ENCODE results near the gene FBXO41.
A peak's percentile ranks its signal among the peaks of the same experiment; 100 is the strongest.
"Not testable (repeated sequence)": the region's sequence is repeated elsewhere in the genome, so short reads cannot be mapped to it uniquely, and the experiment has no call there.

FBXO41 gene

DNA sequence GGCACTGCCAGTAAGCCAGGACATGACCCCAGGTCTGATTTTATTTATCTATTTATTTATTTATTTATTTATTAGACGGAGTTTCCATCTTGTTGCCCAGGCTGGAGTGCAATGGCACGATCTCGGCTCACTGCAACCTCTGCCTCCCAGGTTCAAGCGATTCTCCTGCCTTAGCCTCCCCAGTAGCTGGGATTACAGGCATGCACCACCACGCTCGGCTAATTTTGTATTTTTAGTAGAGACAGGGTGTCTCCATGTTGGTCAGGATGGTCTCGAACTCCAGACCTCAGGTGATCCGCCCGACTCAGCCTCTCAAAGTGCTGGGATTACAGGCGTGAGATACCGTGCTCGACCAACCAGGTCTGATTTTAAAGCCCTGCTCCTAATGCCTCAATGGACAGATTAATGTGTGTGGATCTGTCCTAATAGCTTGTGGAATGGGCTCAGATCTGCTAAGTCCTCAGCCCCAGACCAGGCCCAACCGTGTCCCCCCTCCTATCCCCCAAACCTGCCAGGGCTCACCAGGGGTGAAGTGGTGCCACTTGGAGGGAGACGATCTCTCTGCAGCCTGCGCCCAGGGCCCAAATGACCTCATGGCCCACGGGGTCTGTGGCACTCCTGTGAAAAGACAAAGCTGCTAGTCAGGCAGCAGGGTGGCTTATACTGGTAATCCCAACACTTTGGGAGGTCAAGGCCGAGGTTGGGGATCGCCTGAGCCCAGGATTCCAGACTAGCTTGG is 21.4 kb downstream of the FBXO41 start:
- CTCF ChIA-PET, result interaction anchor here (1.0 to 2.0 kb wide), 2 partner anchors 10 to 12 kb away, joined by 3 to 5 read pairs; no protein-coding TSS in a partner anchor
- not testable (repeated sequence) for DNase-seq; H3K27me3 ChIP-seq (replicated peaks in 2 of 5; ENCODE audit: control insufficient read depth in 4 of 5, insufficient read depth in 5 of 5, low read length in 4 of 5); H3K4me3 ChIP-seq (ENCODE audit: control insufficient read depth in 1 of 7, extremely low read depth in 1 of 7, insufficient read depth in 4 of 7, low read depth in 2 of 7, low read length in 6 of 7); H3K4me1 ChIP-seq (ENCODE audit: control extremely low read depth in 1 of 4, control insufficient read depth in 4 of 4, insufficient read depth in 4 of 4, low read length in 3 of 4); H3K27ac ChIP-seq (ENCODE audit: insufficient read depth in 1 of 2, low read depth in 1 of 2, low read length in 2 of 2, poor library complexity in 1 of 2, severe bottlenecking in 2 of 2); H3K9me3 ChIP-seq (ENCODE audit: control extremely low read depth in 1 of 5, control insufficient read depth in 4 of 5, insufficient read depth in 2 of 5, low read depth in 1 of 5, low read length in 4 of 5)
- 94% methylated on average over 17 of the region's 18 CpGs for WGBS (ENCODE audit: insufficient coverage)
- peaks cover 0 to 82% (median 45%) of the 10 kb centered on the region in 4 experiments for H3K36me3 ChIP-seq (ENCODE audit: control insufficient read depth in 4 of 4, insufficient read depth in 4 of 4, low read length in 3 of 4)
- POLR2A ChIA-PET, result interaction anchor here (0.6 kb wide), 1 partner anchor 98 kb away, joined by 8 read pairs; no protein-coding TSS in a partner anchor

DNA sequence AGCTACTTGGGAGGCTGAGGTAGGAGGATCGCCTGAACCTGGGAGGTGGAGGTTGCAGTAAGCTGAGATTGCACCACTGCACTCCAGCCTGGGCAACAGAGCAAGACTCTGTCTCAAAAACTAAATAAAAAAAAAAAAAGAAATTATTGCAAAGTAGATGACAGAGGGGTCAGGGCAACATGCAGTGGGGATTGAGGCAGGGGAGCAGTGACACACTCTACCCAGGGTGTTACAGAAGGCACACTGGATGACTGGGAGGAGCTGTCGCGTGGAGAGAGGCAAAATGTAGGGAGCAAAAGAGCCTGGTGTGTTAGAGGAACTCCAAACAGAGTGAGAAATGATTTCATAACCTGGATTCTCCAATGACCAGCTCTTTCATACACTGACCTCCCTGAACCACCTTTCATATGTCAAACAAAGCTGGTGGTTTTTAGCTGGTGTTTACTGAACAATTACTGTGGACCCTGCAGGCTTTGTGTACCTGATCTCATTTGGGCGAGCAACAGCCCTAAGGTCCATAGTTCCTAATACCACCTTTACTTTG is 22.1 kb downstream of the FBXO41 start:
- Histone ChIP-seq H3K27ac (ENCODE audit: insufficient read depth in 1 of 2, low read depth in 1 of 2, low read length in 2 of 2, poor library complexity in 1 of 2, severe bottlenecking in 2 of 2) (no peak overlapping the region), H3K27me3 (replicated peaks in 2 of 5; ENCODE audit: control insufficient read depth in 4 of 5, insufficient read depth in 5 of 5, low read length in 4 of 5) (no peaks in the 10 kb centered on the region), H3K4me3 (ENCODE audit: control insufficient read depth in 1 of 7, extremely low read depth in 1 of 7, insufficient read depth in 4 of 7, low read depth in 2 of 7, low read length in 6 of 7) (no peak overlapping the region), H3K4me1 (ENCODE audit: control extremely low read depth in 1 of 4, control insufficient read depth in 4 of 4, insufficient read depth in 4 of 4, low read length in 3 of 4) (peaks cover 0 to 10% (median 0%) of the 10 kb centered on the region in 4 experiments), H3K9me3 (ENCODE audit: control extremely low read depth in 1 of 5, control insufficient read depth in 4 of 5, insufficient read depth in 2 of 5, low read depth in 1 of 5, low read length in 4 of 5) (no peaks in the 10 kb centered on the region), H3K36me3 (ENCODE audit: control insufficient read depth in 4 of 4, insufficient read depth in 4 of 4, low read length in 3 of 4) (peaks cover 0 to 83% (median 45%) of the 10 kb centered on the region in 4 experiments)
- POLR2A ChIA-PET, result no interaction called here
- CTCF ChIA-PET, result interaction anchor here (1.0 to 2.0 kb wide), 2 partner anchors 9 to 12 kb away, joined by 3 to 5 read pairs; no protein-coding TSS in a partner anchor
- WGBS (ENCODE audit: insufficient coverage), result 100% methylated on average over 2 of the region's 4 CpGs
- DNase-seq, result no peak

GRCh38 chr2:73260338-73260984 is 23.8 kb downstream of the FBXO41 start:
- ChIA-PET POLR2A (no interaction called here), CTCF (interaction anchor here (1.3 kb wide), 1 partner anchor 27 kb away, joined by 3 read pairs; the partner anchor contains the start of genes CCT7 and PRADC1)
- H3K36me3 ChIP-seq (ENCODE audit: control insufficient read depth in 4 of 4, insufficient read depth in 4 of 4, low read length in 3 of 4), result peaks cover 0 to 73% (median 40%) of the 10 kb centered on the region in 4 experiments
- peaks cover 0 to 10% (median 0%) of the 10 kb centered on the region in 4 experiments for H3K4me1 ChIP-seq (ENCODE audit: control extremely low read depth in 1 of 4, control insufficient read depth in 4 of 4, insufficient read depth in 4 of 4, low read length in 3 of 4)
- DNase-seq, result peak in 2 of 3 donors; percentile 43 to 45
- no peaks in the 10 kb centered on the region for H3K9me3 ChIP-seq (ENCODE audit: control extremely low read depth in 1 of 5, control insufficient read depth in 4 of 5, insufficient read depth in 2 of 5, low read depth in 1 of 5, low read length in 4 of 5)
- H3K27ac ChIP-seq (ENCODE audit: insufficient read depth in 1 of 2, low read depth in 1 of 2, low read length in 2 of 2, poor library complexity in 1 of 2, severe bottlenecking in 2 of 2), result no peak overlapping the region
- H3K27me3 ChIP-seq (replicated peaks in 2 of 5; ENCODE audit: control insufficient read depth in 4 of 5, insufficient read depth in 5 of 5, low read length in 4 of 5), result no peaks in the 10 kb centered on the region
- H3K4me3 ChIP-seq (ENCODE audit: control insufficient read depth in 1 of 7, extremely low read depth in 1 of 7, insufficient read depth in 4 of 7, low read depth in 2 of 7, low read length in 6 of 7), result no peak overlapping the region
- 86% methylated on average over 5 of the region's 17 CpGs for WGBS (ENCODE audit: insufficient coverage)

DNA sequence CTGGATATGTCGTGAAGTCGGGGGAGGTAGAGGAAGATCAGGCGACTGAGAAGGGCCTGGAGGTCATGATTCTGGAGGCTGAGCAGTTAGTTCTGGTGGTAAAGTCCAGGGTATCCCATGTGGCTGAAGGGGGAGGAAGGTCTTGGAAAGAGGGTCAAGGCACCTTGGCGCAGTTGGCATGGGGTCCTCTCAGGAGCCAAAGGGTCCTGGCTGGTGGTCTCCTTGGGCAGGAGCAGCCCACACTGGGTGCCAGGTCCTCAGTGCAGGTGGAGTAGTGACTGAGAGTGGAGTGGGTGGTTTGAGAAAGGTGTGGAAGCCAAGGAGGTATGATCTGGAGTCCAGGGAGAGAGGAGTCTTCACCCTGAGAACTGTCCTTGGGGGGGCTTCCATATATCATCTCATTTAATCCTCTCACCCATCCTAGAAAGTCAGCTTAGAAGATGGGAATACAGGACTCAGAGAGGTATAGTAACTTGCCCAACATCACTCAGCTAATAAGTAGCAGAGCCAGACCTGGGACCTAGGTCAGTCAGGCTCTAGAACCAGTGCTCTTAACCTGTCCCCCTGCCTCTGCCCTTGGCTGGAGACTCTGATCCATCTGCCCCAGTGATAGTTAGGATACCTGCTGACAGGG is 24.5 kb downstream of the FBXO41 start:
- H3K27ac ChIP-seq (ENCODE audit: insufficient read depth in 1 of 2, low read depth in 1 of 2, low read length in 2 of 2, poor library complexity in 1 of 2, severe bottlenecking in 2 of 2), result no peak overlapping the region
- no peak overlapping the region for H3K4me3 ChIP-seq (ENCODE audit: control insufficient read depth in 1 of 7, extremely low read depth in 1 of 7, insufficient read depth in 4 of 7, low read depth in 2 of 7, low read length in 6 of 7)
- ChIA-PET CTCF (interaction anchor here (1.3 kb wide), 1 partner anchor 26 kb away, joined by 3 read pairs; the partner anchor contains the start of genes CCT7 and PRADC1), POLR2A (no interaction called here)
- DNase-seq, result no peak
- no peaks in the 10 kb centered on the region for H3K27me3 ChIP-seq (replicated peaks in 2 of 5; ENCODE audit: control insufficient read depth in 4 of 5, insufficient read depth in 5 of 5, low read length in 4 of 5)
- H3K4me1 ChIP-seq (ENCODE audit: control extremely low read depth in 1 of 4, control insufficient read depth in 4 of 4, insufficient read depth in 4 of 4, low read length in 3 of 4), result peaks cover 0 to 10% (median 0%) of the 10 kb centered on the region in 4 experiments
- peaks cover 0 to 74% (median 42%) of the 10 kb centered on the region in 4 experiments for H3K36me3 ChIP-seq (ENCODE audit: control insufficient read depth in 4 of 4, insufficient read depth in 4 of 4, low read length in 3 of 4)
- WGBS (ENCODE audit: insufficient coverage), result 89% methylated on average over 4 of the region's 4 CpGs
- no peaks in the 10 kb centered on the region for H3K9me3 ChIP-seq (ENCODE audit: control extremely low read depth in 1 of 5, control insufficient read depth in 4 of 5, insufficient read depth in 2 of 5, low read depth in 1 of 5, low read length in 4 of 5)

GRCh38 chr2:73259276-73259675 is 25.0 kb downstream of the FBXO41 start:
- H3K27ac ChIP-seq (ENCODE audit: insufficient read depth in 1 of 2, low read depth in 1 of 2, low read length in 2 of 2, poor library complexity in 1 of 2, severe bottlenecking in 2 of 2), result no peak overlapping the region
- CTCF ChIA-PET, result interaction anchor here (1.0 to 1.6 kb wide), 2 partner anchors 22 to 175 kb away, joined by 3 to 4 read pairs; no protein-coding TSS in a partner anchor
- peaks cover 2 to 74% (median 42%) of the 10 kb centered on the region in 4 experiments for H3K36me3 ChIP-seq (ENCODE audit: control insufficient read depth in 4 of 4, insufficient read depth in 4 of 4, low read length in 3 of 4)
- H3K9me3 ChIP-seq (ENCODE audit: control extremely low read depth in 1 of 5, control insufficient read depth in 4 of 5, insufficient read depth in 2 of 5, low read depth in 1 of 5, low read length in 4 of 5), result no peaks in the 10 kb centered on the region
- no peaks in the 10 kb centered on the region for H3K27me3 ChIP-seq (replicated peaks in 2 of 5; ENCODE audit: control insufficient read depth in 4 of 5, insufficient read depth in 5 of 5, low read length in 4 of 5)
- WGBS (ENCODE audit: insufficient coverage), result 100% methylated on average over 8 of the region's 8 CpGs
- no peak overlapping the region for H3K4me3 ChIP-seq (ENCODE audit: control insufficient read depth in 1 of 7, extremely low read depth in 1 of 7, insufficient read depth in 4 of 7, low read depth in 2 of 7, low read length in 6 of 7)
- peaks cover 0 to 10% (median 0%) of the 10 kb centered on the region in 4 experiments for H3K4me1 ChIP-seq (ENCODE audit: control extremely low read depth in 1 of 4, control insufficient read depth in 4 of 4, insufficient read depth in 4 of 4, low read length in 3 of 4)
- POLR2A ChIA-PET, result no interaction called here
- no peak for DNase-seq

DNA sequence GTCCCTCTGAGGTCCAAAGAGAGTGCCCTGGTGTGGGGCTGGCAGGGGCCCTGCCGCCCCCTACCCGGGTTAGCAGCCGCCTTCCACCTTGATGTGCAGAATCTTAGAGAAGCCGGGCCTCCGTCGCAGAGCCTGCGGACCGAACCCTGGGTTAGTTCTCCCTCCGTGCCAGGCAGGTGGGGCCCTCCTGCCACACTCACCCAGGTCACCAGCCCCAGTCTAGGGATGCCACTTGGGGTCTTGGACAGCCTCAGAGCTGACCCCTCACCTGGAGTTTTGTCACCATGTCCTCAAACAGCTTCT is 25.4 kb downstream of the FBXO41 start:
- peaks cover 2 to 74% (median 40%) of the 10 kb centered on the region in 4 experiments for H3K36me3 ChIP-seq (ENCODE audit: control insufficient read depth in 4 of 4, insufficient read depth in 4 of 4, low read length in 3 of 4)
- no peak overlapping the region for H3K4me3 ChIP-seq (ENCODE audit: control insufficient read depth in 1 of 7, extremely low read depth in 1 of 7, insufficient read depth in 4 of 7, low read depth in 2 of 7, low read length in 6 of 7)
- WGBS (ENCODE audit: insufficient coverage), result 99% methylated on average over 9 of the region's 9 CpGs
- H3K9me3 ChIP-seq (ENCODE audit: control extremely low read depth in 1 of 5, control insufficient read depth in 4 of 5, insufficient read depth in 2 of 5, low read depth in 1 of 5, low read length in 4 of 5), result no peaks in the 10 kb centered on the region
- peaks cover 0 to 14% (median 0%) of the 10 kb centered on the region in 4 experiments for H3K4me1 ChIP-seq (ENCODE audit: control extremely low read depth in 1 of 4, control insufficient read depth in 4 of 4, insufficient read depth in 4 of 4, low read length in 3 of 4)
- no peaks in the 10 kb centered on the region for H3K27me3 ChIP-seq (replicated peaks in 2 of 5; ENCODE audit: control insufficient read depth in 4 of 5, insufficient read depth in 5 of 5, low read length in 4 of 5)
- no peak for DNase-seq
- POLR2A ChIA-PET, result no interaction called here
- no peak overlapping the region for H3K27ac ChIP-seq (ENCODE audit: insufficient read depth in 1 of 2, low read depth in 1 of 2, low read length in 2 of 2, poor library complexity in 1 of 2, severe bottlenecking in 2 of 2)
- CTCF ChIA-PET, result interaction anchor here (0.9 to 1.6 kb wide), 3 partner anchors 9 to 174 kb away, joined by 3 to 4 read pairs (median 3); no protein-coding TSS in a partner anchor
